Activated CD4-positive, alpha-beta T cell treated with anti-CD3 and anti-CD28 coated beads, Interleukin-2, amount 50 U/mL, for 1 hour (primary cell): ENCODE results near the gene EPB41L5.

Experiments used
- DNase-seq: peaks from one replicate; pipeline ENCODE4 v3.0.0-alpha.2; 2020

Gene EPB41L5

GRCh38 chr2:120227111-120227991, 214.5 kb downstream of the EPB41L5 start:
- DNase-seq: no peak

GRCh38 chr2:120228503-120228902, 215.6 kb downstream of the EPB41L5 start:
- no peak for DNase-seq
